Right atrium auricular region (tissue), 2 donors: ENCODE measurements around the gene AKT1. TPM values are rescaled to one million over a fixed set of nuclear protein-coding genes. Genes with fewer than 3 reads are reported as not detected.

Source experiments
- DNase-seq: peaks from one replicate; pipeline ENCODE4 v3.0.0-alpha.2; 2019; ENCODE audit warnings: low spot score
- H3K27ac ChIP-seq, 2 donors: fragments of 200-600 bp; sonication (generic); 1 replicate in 1 of 2; 2 replicates in 1 of 2; pipeline ENCODE4 v1.5.1; 2016 to 2019
- H3K27me3 ChIP-seq, 2 donors: fragments of 200-600 bp; sonication (generic); one replicate each; pipeline versions ENCODE4 v1.5.1 to v1.6.0; 2017 to 2019
- H3K36me3 ChIP-seq: fragments of 200-600 bp; sonication (generic); one replicate; pipeline ENCODE4 v1.5.1; 2016
- H3K4me1 ChIP-seq, 2 donors: fragments of 200-600 bp; sonication (generic); one replicate each; pipeline versions ENCODE4 v1.5.1 to v1.6.0; 2017 to 2019
- H3K4me3 ChIP-seq, 2 donors: fragments of 200-600 bp; sonication (generic); 1 replicate in 1 of 2; 2 replicates in 1 of 2; pipeline ENCODE4 v1.5.1; 2017 to 2019; ENCODE audit warnings: mild to moderate bottlenecking in 1 of 2, moderate library complexity in 1 of 2
- H3K9me3 ChIP-seq, 2 donors: fragments of 200-600 bp; sonication (generic); one replicate each; pipeline ENCODE4 v1.5.1; 2019
- total RNA-seq, 2 donors: library from RNA; depleted of rRNA; stranded (reverse); fragments of >200 nt; gene quantifications; one replicate each; pipeline ENCODE4 v1.1.0, GENCODE V29; 2016
- TF ChIP-seq, protein P1 (sequence below), 2 donors: fragments of 200-600 bp; sonication (generic); IDR thresholded peaks; one replicate each; pipeline ENCODE4 v1.5.1; 2019; ENCODE audit warnings: antibody characterized with exemption in 2 of 2

AKT1 gene
- total RNA-seq, 2 donors from 2014 or later = 77.7 to 93.8 TPM

DNA sequence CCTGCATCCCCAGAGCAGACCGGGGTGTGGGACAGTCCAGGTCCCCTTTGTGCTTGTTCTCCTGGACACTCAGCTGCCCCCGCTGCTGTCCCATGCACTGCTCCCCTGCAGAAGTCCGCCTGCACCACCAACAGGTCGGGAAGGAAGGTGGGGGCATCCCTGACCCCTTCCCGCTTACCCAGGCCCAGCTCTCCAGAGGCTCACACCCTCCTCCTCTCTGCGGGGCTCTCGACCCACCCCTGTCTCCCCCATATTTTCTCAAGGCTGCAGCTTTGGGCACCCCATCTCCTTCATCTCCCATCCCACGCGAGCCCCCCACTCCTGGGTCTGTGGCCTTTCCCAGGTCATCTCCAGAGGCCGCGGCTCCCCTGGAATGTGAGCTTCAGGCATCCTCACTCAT lies 14.8 kb upstream of the AKT1 start:
- DNase-seq = no peak
- TF ChIP-seq, protein P1, sequence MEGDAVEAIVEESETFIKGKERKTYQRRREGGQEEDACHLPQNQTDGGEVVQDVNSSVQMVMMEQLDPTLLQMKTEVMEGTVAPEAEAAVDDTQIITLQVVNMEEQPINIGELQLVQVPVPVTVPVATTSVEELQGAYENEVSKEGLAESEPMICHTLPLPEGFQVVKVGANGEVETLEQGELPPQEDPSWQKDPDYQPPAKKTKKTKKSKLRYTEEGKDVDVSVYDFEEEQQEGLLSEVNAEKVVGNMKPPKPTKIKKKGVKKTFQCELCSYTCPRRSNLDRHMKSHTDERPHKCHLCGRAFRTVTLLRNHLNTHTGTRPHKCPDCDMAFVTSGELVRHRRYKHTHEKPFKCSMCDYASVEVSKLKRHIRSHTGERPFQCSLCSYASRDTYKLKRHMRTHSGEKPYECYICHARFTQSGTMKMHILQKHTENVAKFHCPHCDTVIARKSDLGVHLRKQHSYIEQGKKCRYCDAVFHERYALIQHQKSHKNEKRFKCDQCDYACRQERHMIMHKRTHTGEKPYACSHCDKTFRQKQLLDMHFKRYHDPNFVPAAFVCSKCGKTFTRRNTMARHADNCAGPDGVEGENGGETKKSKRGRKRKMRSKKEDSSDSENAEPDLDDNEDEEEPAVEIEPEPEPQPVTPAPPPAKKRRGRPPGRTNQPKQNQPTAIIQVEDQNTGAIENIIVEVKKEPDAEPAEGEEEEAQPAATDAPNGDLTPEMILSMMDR (IDR thresholded peaks at IDR 0.05) = no peak
- H3K27me3 ChIP-seq = no peaks in the 10 kb centered on the region

DNA sequence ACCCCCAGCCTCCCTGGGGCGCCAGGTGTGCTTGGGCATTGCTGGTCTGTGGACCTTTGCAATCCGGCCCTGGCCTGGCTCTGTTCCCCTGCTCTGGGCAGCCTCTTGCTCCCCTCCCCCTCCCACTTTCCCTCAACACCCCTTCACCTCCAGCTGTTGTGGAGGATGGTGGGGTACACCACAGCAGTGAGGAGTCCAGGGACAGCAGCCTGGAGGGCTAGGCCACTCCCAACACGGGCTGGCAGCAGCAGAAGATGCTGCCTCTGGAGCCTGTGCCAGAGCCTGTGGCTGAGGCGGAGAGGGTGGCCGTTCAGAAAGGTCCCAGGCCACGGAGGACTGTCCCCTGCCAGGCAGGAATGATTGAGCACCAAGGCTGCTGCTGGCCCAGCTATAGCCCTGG lies 12.9 kb upstream of the AKT1 start:
- TF ChIP-seq, protein P1 (IDR thresholded peaks at IDR 0.05) = no peak
- Histone ChIP-seq H3K4me1 (peaks cover 0 to 13% of the 10 kb centered on the region in 2 donors), H3K9me3 (no peaks in the 10 kb centered on the region), H3K27ac (no peak overlapping the region), H3K27me3 (no peaks in the 10 kb centered on the region), H3K36me3 (no peaks in the 10 kb centered on the region), H3K4me3 (no peak overlapping the region)
- no peak for DNase-seq

More for the DNA sequence above, 14.8 kb upstream of the AKT1 start:
- Histone ChIP-seq H3K4me3 (no peak overlapping the region), H3K4me1 (peaks cover 0 to 22% of the 10 kb centered on the region in 2 donors), H3K36me3 (no peaks in the 10 kb centered on the region), H3K9me3 (no peaks in the 10 kb centered on the region), H3K27ac (no peak overlapping the region)

DNA sequence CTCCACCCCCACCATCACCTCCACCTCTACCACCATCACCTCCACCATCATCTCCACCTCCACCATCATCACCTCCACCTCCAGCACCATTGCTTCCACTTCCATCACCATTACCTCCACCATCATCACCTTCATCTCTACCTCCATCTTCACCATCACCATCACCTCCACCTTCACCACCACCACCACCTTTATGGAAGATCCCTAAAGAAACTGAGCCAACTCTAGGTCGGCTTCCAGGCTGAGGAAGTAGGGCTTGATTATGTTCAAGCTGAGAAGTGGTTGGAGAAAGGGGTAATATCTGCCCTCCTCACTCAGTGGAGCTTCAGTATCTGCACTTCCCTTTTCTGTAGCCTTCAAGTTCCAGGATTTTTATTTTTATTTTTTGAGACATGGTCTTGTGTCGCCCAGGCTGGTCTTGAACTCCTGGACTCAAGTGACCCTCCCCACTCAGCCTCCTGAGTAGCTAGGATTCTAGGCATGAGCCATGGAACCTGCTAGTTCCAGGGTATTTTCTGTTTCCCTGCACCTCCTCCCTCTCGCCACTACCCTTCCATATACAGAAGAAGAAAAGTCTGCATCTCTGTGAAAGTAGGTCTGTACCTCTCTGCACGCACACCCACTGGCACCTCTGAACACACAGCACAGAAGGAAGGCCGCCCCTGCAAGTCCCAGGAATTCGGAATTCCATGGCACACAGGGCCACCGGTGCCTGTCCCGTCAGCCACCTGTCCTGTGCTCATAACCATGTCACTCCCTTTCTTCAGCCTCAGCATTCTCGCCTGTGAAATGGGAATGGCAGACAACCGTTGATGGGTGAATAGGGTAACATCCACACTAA lies 11.3 kb upstream of the AKT1 start:
- H3K4me1 ChIP-seq = peaks cover 0 to 29% of the 10 kb centered on the region in 2 donors
- no peak for DNase-seq
- no peaks in the 10 kb centered on the region for H3K9me3 ChIP-seq
- TF ChIP-seq, protein P1 (IDR thresholded peaks at IDR 0.05) = no peak
- no peaks in the 10 kb centered on the region for H3K27me3 ChIP-seq
- H3K27ac ChIP-seq = no peak overlapping the region
- no peak overlapping the region for H3K4me3 ChIP-seq
- H3K36me3 ChIP-seq = no peaks in the 10 kb centered on the region

DNA sequence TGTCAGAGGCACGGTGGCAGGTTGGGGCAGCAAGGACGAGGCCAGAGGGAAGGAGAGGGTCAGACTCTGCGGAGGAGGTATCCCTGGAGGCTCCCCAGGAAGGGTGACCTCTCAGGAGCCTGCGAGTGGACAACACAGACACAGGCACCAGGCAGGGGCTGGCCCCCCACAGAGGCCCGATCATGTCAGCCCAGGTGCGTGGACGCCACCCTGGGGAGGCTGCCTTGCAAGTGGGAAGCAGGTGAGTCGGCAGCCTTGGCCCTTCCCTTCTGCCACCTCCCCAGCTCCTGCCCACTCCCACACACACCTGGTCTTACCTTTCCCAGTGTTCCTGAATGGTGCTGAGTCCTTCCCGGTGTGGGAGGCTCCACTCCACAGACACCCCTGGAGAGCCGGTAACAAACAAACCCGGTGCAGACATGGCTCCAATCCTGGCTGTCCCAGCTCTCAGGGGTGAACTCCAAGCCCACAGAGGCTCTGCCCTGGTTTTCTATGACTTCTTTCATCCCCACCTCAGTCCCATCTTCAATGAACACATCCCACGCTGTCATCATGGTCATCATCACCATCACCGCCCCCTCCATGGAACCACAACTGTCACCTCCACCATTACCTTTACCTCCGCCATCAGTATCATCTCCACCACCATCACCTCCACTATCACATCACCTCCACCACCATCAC lies 10.5 kb upstream of the AKT1 start:
- no peak for DNase-seq
- Histone ChIP-seq H3K27me3 (no peaks in the 10 kb centered on the region), H3K27ac (no peak overlapping the region), H3K4me3 (no peak overlapping the region), H3K36me3 (no peaks in the 10 kb centered on the region), H3K9me3 (no peaks in the 10 kb centered on the region), H3K4me1 (peaks cover 0 to 36% of the 10 kb centered on the region in 2 donors)
- TF ChIP-seq, protein P1 (IDR thresholded peaks at IDR 0.05) = no peak

DNA sequence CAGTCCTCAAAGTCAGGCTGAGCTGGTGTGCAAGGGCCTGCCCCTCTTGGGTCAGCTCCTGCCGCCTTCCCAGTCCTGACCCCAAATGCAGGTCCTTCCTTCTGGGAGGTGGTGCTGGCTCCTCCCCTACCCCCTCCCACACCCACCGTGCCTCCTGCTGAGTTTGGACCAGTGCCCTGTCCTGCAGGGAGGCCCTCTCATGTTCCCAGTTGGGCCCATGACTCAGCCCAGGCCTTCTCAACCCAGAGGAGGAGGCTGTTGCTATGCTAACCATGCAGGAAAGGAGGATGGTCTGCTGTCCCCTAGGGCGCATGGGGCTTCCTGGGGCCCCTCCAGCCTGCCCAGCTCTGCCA lies 9.8 kb upstream of the AKT1 start:
- Histone ChIP-seq H3K4me1 (peaks cover 0 to 38% of the 10 kb centered on the region in 2 donors), H3K36me3 (no peaks in the 10 kb centered on the region), H3K9me3 (no peaks in the 10 kb centered on the region), H3K27ac (no peak overlapping the region), H3K4me3 (no peak overlapping the region), H3K27me3 (no peaks in the 10 kb centered on the region)
- no peak for DNase-seq
- TF ChIP-seq, protein P1 (IDR thresholded peaks at IDR 0.05) = no peak
